WERI-Rb-1 (cell line): Measurements from ENCODE around the gene ATXN1.

Source experiments
- DNase-seq: peaks from one replicate; pipeline ENCODE4 v3.0.0-alpha.2; 2020
- H3K27ac ChIP-seq: fragments of 250-450 bp; sonication (Bioruptor Pico); 2 replicates; pipeline ENCODE4 v1.5.1; 2020; ENCODE audit warnings: mild to moderate bottlenecking, moderate library complexity
- H3K27me3 ChIP-seq: fragments of 250-450 bp; sonication (Bioruptor Pico); 2 replicates; pipeline ENCODE4 v1.5.1; 2021; ENCODE audit warnings: mild to moderate bottlenecking, low read depth, moderate library complexity; ENCODE audit not compliant: insufficient read depth, severe bottlenecking
- H3K36me3 ChIP-seq: fragments of 250-450 bp; sonication (Bioruptor Pico); 2 replicates; pipeline ENCODE4 v1.5.1; 2020; ENCODE audit warnings: mild to moderate bottlenecking, moderate library complexity
- H3K4me3 ChIP-seq: 2 replicates; pipeline ENCODE4 v1.5.1; 2011; ENCODE audit warnings: low read depth, mild to moderate bottlenecking, control low read depth, low read length
- H3K9me3 ChIP-seq: fragments of 250-450 bp; sonication (Bioruptor Pico); 2 replicates; pipeline ENCODE4 v1.5.1; 2021; ENCODE audit warnings: mild to moderate bottlenecking, moderate library complexity; ENCODE audit not compliant: severe bottlenecking
- CTCF ChIP-seq: IDR thresholded peaks from 2 replicates; pipeline ENCODE4 v1.5.1; 2011; ENCODE audit warnings: low read depth, mild to moderate bottlenecking, control low read depth, inconsistent platforms, low read length

Gene ATXN1

DNA sequence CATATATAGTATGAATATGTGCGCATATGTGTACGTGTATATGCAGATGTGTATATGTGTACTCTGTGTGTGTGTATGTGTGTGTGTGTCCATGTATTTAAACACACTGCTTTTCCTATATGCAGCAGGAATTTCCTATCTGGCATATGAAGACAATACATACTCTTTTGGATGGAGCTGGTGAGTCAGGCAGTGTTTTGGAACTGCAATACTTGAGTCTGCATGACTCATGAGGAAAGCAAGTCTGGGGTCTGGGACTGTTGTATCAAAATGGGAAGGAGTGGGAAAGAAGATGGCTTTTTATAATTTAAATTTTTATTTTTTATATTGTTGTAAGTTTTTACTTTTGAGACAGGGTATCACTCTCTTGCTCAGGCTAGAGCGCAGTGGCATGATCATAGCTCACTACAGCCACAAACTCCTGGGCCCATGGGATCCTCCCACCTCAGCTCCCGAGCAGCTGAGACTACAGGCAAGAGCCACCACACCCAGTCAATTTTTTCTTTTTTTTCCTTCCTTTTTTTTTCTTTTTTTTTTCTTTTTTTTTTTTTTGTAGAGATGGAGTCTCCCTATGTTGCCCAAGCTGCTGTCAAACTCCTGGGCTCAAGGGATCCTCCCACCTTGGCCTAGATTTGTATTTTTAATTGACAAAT lies 72.2 kb downstream of the ATXN1 start:
- Histone ChIP-seq H3K36me3 (no peaks in the 10 kb centered on the region), H3K27me3 (no peaks in the 10 kb centered on the region), H3K27ac (no peak overlapping the region), H3K9me3 (no peaks in the 10 kb centered on the region), H3K4me3 (no peak overlapping the region)
- TF ChIP-seq CTCF: no peak
- no peak for DNase-seq

DNA sequence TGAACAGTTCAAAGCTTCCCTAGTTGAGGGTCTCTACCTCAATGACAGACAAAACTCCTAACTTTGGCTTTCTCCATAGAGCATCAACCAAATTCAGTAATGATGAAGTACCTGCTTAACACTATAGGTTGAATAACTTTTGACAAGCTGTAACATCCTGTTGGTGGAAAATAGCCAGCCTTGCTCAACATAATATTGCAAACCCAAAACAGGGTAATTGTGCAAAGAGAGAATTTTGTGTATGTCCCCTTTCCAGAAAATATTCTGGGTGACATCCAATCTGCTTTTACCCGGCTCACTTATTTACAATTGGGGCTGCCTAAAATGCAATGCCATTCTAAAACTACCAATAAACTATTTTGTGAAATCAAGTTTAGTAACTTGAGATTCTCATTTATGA lies 72.8 kb downstream of the ATXN1 start:
- no peak overlapping the region for H3K4me3 ChIP-seq

DNA sequence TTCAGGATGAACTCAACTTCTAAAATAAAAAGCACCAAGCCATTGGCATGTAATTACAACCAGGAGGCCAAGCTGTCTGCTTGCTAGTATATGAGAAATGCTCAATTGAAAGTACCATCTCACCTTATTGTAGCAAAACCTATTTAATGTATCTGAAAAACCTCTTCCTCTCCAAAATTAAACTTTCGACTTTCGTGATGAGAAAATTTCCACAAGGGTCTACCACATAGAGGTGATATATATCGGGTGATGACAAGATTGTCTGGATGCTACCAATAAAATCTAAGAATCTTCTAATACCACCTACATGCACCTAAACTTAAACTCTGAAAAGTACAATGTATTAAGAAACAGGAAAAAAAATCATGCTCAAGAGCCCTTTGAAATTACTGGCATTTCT lies 74.2 kb downstream of the ATXN1 start:
- Histone ChIP-seq H3K27me3 (no peaks in the 10 kb centered on the region), H3K36me3 (no peaks in the 10 kb centered on the region), H3K9me3 (no peaks in the 10 kb centered on the region), H3K4me3 (no peak overlapping the region), H3K27ac (no peak overlapping the region)
- TF ChIP-seq CTCF: no peak
- no peak for DNase-seq

More for the DNA sequence above, 72.8 kb downstream of the ATXN1 start:
- Histone ChIP-seq H3K36me3 (no peaks in the 10 kb centered on the region), H3K27ac (no peak overlapping the region), H3K27me3 (no peaks in the 10 kb centered on the region), H3K9me3 (no peaks in the 10 kb centered on the region)
- DNase-seq: no peak
- TF ChIP-seq CTCF: no peak

- Histone ChIP-seq H3K27me3 (no peaks in the 10 kb centered on the region), H3K4me3 (no peak overlapping the region), H3K36me3 (no peaks in the 10 kb centered on the region), H3K27ac (no peak overlapping the region), H3K9me3 (no peaks in the 10 kb centered on the region)
- no peak for TF ChIP-seq CTCF
- no peak for DNase-seq
Observed at GRCh38 chr6:16684896-16685554, 76.2 kb downstream of the ATXN1 start.

- Histone ChIP-seq H3K27me3 (no peaks in the 10 kb centered on the region), H3K36me3 (no peaks in the 10 kb centered on the region), H3K9me3 (no peaks in the 10 kb centered on the region), H3K4me3 (no peak overlapping the region), H3K27ac (no peak overlapping the region)
- no peak for DNase-seq
- TF ChIP-seq CTCF: no peak
Observed at GRCh38 chr6:16684195-16684689, 77.0 kb downstream of the ATXN1 start.
